NCI-H82 treated with DMSO at 0.1 percent for 48 hours (cell line): Measurements from ENCODE around the gene TBPL2.

Experiments
- DNase-seq: peaks from one replicate; lab custom pipeline; 2025; ENCODE audit not compliant: unreplicated experiment; lab: John Stamatoyannopoulos, UW

Gene TBPL2

DNA sequence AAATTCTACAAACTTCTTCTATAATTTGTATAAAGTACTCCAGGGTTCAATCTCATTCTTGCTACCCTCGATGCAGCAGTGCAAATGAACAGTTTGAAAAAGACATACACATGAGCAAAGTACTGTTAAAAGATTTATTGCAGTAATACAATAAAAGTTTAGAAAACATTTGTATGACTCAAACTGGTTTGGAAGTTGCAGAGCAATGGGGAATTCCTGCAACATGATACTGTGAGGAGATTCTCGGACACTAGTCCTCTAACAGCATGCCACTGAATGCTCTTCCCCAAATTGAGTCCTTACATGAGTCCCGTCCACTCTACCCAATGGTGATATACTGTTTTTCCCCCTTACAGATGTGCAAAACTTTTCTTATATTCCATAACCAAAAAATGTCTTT is 74.1 kb downstream of the TBPL2 start:
- DNase-seq: no peak
